DMS 273 treated with DMSO at 0.1 percent for 48 hours (cell line): Measurements from ENCODE around the gene CCDC124.

Source experiments
- DNase-seq: peaks from one replicate; lab custom pipeline; 2025; lab: John Stamatoyannopoulos, UW

Gene CCDC124

DNA sequence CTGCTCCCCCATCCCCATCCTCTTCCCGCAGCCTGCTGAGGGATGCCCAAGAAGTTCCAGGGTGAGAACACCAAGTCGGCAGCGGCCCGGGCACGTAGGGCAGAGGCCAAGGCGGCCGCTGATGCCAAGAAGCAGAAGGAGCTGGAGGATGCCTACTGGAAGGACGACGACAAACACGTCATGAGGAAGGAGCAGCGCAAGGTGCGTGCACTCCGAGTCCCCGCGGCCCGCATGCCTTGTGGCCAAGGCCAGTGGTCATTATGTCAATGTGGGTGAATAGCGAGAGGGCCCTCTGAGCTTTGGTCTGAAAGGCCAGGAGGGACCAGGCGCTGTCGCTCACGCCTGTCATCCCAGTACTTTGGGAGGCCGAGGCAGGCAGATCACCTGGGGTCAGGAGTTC, 3.6 kb downstream of the CCDC124 start:
- no peak for DNase-seq

DNA sequence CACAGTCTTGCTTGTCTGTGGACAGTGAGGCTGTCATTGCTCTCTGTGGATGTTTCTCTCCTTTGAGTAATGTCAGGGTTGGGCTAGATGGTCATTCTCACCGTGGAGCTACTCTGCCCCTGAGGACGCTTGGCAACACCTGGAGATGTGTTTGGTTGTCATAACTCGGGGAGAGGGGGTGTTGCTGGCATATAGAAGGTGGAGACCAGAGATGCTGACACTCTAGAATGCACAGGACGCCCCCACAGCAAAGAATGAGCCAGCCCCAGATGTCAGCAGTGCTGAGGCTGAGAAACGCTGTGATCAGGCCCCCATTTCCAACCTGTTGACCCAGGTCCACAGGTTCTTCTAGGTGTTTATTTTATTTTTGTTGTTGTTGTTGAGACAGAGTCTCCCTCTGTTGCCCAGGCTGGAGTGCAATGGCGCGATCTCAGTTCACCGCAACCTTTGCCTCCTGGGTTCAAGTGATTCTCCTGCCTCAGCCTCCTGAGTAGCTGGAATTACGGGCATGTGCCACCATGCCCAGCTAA, 4.6 kb downstream of the CCDC124 start:
- DNase-seq: no peak

DNA sequence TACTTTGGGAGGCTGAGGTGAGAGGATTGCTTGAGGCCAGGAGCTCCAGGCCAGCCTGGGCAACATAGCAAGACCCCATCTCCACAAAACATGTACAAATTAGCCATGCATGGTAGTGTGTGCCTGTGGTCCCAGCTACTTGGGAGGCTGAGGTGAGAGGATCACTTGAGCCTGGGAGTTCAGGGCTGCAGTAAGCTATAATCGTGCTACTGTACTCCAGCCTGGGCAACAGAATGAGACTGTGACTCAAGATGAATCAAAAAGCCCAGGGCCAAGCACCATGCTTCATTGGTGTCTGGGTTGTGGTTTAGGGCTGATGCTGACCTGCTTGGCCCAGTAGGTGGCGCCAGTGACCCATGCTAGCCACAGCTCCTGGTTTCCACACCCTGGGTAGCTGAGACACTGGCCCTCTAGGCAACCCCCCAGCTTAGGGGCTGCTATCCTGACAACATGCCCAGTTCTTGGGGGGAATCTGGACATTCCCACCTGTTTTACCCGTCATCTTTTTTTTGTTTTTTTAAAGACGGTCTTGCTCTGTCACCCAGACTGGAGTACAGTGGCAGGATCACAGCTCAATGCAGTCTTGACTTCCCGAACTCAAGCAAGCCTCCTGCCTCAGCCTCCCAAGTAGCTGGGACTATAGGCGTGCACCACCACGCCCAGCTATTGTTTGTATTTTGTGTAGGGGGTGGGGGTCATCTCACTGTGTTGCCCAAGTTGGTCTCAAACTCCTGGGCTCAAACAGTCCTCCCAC, 5.5 kb downstream of the CCDC124 start:
- peak; percentile 64 for DNase-seq

DNA sequence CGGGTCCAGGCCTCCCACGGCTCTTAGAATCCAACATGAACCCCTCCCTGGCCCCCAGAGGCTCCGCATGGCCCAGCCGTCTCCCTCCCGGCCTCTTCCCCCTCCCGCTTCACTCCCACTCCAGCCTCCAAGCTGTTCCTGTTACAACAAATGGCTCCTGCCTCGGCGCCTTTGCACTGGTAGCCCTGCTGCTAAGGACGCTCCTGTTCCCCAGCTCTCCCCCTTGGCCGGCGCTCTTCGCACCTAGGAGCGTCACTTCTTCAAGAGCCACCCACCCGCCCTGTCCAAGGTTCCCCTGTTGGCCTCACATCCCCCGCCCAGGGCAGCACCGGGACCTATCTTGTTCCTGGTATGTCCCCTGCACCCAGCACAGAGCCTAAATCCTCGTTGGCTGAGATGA, 9.4 kb downstream of the CCDC124 start:
- DNase-seq: no peak

DNA sequence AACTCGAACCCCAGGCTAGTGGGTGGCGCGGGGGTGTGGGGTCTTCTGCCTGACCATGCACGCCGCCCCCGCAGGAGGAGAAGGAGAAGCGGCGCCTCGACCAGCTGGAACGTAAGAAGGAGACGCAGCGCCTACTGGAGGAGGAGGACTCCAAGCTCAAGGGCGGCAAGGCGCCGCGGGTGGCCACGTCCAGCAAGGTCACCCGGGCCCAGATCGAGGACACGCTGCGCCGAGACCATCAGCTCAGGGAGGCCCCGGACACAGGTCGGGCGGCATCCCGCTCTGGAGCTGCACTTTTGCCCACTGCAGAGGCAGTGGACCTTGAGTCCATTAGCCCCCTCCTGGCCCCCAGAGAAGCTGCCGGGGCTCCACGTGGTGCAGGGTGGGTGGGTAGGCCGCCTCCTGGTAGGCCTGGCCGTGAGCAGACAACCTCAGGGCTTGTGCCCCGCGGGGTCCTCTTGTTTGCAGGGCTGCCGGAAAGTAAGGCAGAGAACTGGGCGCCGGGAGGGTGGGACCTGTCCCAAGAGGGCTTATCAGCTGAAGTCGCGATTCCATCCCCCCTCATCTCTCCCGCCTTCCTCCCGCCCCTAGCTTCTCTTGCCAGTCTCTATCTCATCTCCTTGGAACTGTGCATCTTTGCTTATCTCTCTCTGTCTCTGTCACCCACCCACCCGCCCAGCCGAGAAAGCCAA, 9.9 kb downstream of the CCDC124 start:
- DNase-seq: no peak

DNA sequence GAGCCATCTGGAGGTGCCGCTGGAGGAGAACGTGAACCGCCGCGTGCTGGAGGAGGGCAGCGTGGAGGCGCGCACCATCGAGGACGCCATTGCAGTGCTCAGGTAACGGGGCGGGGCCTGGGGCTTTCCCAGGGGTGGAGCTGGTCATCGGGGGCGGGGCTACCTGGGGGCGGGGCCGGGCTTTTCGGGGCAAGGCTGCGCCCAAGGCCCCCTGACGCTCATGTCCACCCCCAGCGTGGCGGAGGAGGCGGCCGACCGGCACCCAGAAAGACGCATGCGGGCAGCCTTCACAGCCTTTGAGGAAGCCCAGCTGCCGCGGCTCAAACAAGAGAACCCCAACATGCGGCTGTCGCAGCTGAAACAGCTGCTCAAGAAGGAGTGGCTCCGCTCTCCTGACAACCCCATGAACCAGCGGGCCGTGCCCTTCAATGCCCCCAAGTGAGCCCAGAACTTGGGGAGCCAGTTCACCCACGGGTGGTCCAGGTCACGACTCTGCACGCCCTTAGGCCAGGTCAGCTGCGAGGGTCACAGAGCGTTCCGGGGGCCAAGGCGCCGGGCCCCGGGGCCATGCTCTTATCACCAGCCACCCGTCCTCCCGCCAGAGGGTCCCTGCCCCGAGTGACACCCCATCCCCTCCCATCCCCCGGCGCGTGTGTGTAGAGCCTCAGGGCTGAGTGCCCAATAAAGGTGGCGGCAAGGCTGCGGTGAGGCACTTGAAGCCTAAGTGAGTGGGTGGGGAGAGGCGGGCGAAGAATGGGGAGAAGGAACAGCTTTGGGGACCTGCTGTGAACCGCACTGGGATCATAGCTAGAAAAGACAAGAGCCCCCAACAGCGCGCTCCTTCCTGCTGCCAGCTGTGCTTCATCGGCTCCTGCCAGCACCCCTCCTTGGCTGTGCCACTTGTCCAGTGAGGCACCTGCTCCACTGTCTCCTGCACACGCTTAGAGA, 10.7 kb downstream of the CCDC124 start:
- no peak for DNase-seq

DNA sequence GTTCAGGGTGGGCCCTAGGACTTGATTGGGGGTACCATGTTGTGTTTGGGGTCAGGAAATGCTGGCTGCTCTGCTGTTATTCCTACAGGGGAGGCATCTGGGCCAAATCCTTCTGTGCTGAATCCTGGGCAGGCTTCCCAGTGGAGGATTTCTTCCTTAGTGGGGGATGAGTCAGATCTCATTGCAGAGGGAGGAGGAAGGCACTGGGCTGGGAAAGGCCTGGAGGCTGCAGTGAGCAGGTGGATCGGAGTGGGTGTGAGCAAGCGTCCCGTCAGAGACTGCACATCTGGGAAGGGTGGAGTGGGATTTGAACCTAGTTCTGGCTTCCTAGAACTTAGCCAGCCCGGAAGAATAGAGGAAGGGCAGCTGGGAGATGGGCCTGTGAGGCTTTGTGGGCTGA, 11.5 kb downstream of the CCDC124 start:
- DNase-seq: no peak

DNA sequence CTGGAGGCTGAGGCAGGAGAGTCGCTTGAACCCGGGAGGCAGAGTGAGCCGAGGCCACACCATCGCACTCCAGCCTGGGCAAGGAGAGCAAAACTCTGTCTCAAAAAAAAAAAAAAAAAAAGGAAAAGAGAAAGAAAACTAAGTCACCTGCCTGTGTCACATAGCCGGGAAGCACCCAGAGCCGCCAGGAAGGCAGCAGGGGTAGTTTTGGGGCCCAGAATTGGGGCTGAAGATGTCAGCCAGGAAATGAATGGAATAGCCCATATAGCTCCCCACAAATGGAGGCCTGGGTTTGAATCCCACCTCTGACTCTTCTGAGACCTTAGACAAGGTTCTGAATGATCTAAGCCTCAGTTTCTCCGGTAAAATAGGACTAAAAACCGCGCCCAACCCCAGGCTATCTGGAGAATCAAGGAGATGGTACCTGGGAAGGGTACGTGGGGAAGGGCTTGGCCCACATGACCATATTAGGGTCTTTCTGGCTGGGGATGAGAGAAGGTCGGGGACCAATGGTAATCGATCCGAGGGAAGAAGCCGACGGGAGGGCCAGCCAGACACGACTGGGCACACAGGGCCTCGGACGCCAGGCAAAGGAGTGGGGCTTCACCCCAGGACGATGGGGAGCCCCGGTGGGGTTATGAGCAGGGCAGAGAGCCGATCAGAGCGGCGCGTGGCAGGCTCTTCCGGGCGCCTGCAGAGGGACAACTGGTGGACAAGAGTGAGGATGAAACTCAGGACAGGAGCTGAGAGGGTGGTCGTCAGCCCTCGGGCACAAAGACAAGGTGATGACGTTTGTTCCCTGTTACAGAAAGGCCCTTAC, 14.4 kb downstream of the CCDC124 start:
- DNase-seq: no peak

DNA sequence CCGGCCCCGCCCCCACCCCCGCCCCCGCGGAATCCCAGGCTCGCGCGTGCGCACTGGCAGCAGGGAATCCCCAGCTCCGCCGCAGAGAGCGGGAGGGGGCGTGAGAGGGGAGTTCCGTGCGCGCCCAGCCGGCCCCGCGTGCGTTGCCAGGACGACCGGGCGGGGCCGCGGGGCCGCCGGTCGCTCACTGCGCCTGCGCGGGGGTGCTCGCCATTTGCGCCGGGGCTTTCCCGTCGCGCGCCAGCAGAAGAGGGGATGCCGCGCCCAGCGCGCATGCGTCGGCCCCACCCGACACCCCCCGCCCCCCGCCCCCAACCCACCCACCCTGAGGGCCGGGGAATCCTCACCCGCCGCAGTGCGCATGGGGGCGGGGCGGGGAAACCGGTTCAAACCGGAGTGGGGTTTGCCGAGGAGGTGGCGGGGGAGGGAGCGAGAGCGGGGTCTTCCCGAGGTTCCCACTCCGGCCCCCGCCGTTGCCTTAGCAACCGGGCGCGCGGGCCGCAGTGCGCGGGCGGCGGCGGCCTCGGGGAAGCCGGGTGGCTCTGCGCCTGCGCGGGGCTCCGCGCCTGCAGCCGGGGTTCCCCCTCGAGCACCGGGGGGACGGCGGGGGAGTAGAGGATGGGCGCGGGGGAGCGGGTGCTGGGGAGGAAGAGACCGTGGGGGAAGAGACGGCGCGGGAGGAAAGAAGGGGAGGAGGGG, 15.1 kb downstream of the CCDC124 start:
- peak; percentile 88 for DNase-seq

DNA sequence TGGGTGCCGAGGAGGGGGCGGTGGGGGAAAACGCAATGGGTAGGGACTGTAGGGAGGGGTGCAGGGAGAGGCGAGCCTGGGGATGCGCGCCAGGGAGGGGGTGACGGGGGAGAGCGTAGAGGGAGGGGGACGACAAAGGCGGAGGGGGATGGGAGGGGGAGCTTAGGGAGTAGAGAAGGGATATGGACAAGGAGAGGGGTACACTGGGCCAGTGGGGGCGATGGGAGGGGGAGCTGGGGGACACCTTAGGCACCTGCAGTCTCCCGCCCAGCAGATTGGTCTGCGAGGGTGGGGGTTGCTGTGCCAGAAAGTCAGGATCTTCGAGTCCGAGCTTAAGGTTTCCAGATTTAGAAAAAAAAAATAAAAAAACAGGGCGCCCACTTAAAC, 15.7 kb downstream of the CCDC124 start:
- DNase-seq: no peak

DNA sequence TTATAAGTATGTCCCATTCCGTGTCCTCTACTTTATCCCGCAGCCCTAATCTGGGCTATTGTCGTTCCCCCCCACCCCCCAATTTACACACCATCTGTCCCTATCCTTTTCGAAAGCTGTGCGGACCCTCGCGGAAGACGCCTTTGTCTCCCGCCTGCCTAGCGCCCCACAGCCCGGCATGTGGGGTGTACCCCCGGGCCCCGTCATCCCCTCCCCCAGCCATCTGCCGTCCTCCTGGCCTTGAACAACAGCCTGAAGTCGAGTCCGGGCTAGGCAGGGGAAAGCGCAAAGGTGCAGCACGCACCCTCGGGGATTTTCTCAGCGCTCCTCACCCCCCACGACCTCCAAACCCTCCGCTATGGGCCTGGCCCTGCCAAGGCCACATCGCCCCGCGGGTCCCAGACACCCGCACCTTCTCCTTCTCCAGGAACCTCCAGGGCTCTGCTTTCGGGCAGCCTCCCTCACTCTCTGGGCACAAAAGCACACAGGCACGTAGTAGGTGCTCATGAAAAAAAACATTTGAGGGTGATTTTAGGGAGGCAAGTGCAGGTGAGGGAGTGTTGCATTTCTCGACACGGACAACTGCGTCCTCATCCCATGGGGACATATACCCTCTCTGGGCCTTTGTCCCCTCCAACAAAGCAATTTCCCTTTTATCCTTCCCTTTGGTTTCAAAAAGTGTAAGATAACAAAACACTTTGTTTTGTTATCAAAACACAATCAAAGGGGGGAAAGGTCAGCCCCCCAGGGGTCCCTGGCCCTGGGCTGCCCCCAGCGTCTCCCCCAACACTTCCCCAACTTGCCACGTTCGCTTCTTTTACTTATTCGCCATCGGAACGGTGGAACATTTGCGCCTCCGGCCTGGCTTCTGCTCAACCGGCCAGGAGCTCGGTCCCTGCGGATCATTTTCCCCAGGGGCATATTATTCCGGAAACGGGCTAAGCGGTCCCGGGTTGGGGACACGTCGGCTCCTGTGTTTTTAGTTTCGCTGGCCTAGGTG, 16.4 kb downstream of the CCDC124 start:
- no peak for DNase-seq

DNA sequence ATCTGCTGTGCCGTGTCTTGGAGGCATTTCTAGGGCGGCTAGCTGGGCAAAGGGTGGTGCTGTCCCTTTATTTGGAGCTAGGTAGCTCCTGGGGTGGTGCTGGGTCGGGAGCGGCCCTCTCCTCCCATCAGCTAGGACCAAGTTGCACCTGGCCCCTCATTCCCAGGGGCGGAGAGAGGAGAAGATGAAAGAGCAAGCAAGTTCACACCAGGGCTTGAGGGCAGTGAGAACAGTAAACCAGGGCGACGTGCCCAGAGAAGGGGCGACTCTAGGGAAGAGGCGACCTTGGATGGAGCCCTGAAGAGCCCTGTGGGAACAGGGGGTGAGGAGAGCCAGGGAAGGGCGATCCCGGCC, 17.1 kb downstream of the CCDC124 start:
- DNase-seq: no peak

DNA sequence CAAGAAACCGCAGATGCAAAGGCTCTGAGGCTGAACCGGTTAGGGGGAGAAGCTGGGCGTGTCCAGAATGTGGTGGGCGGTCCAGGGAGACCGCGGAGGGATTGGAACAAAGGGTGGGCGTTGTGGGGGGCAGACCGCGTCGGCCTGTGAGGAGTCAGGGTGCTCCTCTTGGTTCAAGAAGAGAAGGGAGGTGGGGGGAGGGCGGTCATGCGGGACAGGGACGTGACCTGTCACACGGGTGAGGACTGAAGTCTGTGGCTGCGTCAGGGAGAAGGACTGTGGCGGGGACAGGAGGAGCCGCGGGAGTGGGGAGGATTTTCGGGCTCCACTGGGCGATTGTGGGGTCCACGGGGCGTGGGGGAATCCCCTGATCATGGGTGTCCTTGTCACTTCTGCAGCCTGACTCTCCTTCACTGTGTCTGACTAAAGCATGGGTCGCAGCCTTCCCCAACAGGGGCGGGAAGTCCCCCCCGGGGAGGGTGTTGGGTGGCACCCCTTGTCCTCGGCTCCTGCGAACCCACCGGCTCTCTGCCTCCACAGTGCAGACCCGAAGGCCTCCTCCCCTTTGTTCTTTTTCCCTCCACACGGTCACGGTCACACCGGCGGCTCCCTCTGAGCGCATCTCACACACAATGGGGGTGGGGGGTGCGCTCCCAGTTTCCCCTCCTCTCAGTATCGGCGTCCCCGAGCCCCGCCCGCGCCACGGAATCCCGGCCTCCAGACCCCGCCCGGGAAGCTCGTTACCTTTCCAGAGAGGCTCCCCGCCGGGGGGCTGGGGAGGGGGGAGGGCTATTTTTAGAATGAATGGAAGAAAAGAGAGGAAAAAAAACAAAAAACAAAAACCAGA, 17.7 kb downstream of the CCDC124 start:
- no peak for DNase-seq

DNA sequence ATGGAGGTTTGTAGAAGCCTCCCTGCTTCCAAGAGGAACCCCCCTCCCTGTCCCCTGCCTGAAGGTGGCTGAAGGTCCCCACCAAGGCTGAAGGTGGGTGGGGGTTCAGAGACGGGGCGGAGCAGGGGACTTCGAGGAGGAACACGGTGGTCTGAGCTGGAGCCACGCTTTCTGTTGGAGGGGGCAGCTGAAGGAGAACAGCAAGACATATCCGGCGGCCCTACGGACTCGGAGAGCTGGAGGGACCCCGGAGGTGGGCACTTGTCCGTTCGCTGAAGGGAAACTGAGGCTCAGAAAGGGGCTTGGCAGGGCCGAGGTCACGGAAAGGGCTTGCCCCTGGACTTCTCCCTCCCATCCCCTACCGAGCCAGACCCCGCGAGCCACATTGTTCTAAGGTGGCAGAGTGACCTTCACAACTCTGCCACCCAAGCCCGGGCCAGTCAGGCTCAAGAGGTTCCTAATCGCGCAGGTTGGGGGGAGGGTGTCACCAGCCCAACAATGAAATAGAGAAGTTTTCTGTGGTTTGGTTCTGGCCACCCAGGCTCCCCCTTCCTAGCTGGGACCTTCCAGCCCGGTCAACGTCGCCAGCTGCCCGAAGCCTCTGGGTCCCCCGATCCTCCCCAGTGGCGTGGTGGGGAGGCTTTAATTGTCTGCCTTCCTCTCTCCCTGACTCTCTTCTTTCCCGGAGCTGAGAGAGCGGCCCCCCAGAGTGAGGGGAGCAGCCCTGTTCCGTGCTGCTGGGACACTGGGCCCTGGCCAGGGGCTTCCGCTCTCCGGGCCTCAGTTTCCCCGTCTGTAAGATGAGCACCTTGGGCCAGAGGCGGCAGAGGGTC, 18.6 kb downstream of the CCDC124 start:
- DNase-seq: no peak

DNA sequence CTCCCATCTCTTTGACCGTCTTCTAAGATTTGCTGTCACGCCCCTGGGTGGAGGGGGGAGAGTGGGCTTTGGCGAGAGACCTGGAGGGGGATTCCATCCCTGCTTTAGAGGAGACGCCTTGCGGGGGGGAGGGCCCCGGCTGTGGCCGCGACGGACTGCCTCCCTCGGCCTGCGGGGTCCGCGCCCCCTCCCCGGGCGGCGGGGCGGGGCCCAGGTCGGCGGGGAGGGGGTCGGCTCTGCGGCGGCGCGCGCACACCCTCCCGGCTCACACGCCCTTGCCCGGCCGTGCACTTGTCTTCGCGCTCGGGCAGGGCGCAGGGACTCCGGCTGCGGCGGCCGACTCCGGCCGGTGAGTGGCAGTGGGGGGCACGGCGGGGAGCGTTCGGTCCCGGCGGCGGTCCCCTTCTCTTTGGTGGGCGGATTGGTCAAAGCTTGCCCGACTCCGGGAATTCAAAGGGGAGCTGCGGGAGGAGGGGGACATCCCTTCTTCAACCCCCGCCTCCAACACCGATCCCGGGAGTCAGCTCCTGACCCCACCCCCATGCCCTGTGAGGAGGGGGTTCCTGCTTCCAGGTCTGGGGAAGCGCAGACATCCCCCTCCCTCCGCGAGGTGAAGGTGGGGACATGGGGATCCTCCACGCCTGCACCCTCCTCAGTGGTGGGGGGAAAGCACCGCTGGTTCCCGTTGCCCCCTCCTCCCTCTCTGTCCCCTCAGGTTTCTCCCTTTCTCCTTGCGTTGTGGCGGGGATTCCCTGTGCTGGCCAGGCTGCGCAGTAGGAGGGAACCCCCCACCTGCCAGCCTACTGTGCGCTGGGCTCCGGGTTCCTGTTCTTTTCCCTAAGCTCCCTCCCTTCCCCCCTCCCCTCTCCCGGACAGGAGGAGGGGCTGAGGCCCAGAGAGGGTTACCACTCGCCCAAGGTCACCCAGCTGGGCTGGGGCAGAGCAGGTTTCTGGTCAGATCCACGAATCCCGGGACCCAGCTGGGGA, 19.5 kb downstream of the CCDC124 start:
- no peak for DNase-seq

DNA sequence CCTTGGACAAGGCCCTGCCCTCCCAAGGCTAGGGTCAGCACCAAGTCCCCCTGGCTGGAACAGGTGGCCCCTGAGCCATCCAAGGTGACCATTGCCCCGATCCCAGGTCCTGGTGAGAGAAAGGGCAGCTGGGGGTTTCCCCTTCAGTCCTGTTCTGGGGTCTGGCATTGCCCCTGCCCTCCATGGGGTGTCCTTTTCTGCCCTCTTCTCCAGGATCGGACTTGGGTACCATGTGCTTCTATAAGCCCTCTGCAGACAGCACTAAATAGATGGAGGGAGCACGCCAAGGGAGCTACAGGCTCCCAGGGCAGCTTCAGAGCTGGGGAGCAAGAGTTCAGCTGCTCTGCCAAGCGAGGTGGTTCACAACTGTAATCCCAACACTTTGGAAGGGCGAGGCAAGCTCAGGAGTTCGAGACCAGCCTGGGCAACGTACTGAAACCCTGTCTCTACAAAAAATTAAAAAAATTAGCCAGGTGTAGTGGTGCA, 20.5 kb downstream of the CCDC124 start:
- DNase-seq: no peak
